Endothelial cell of umbilical vein (primary cell): Measurements from ENCODE around the gene TMEM175. TPM values are rescaled to one million over a fixed set of nuclear protein-coding genes. Genes with fewer than 3 reads are reported as not detected.

Experiments used
- BruUV-seq: library from RNA; stranded (reverse); fragments of 400-500 nt; replicated peaks from 2 replicates; lab custom pipeline; 2021; lab: Mats Ljungman, UMichigan
- CTCF ChIA-PET: fragments of 300-600, 350-600 bp; sonication (Branson Sonifier 250); formaldehyde crosslinking; loops from one replicate; lab custom pipeline; 2021; ENCODE audit warnings: antibody characterized with exemption, inconsistent platforms; lab: Charles Lee
- POLR2A ChIA-PET: fragments of 300-600, 350-600 bp; sonication (Branson Sonifier 250); formaldehyde crosslinking; loops from one replicate; lab custom pipeline; 2021; ENCODE audit warnings: antibody characterized with exemption, inconsistent platforms; lab: Charles Lee
- DNase-seq: peaks from one replicate; pipeline ENCODE4 v3.0.0-alpha.2; 2011; ENCODE audit warnings: low read depth, low spot score
- FAIRE-seq: peaks from 2 replicates; lab custom pipeline; 2011; peaks lifted over from hg19 to GRCh38; lab: Jason Lieb, UNC
- H2AFZ ChIP-seq: 2 replicates; pipeline ENCODE4 v1.6.0; 2012; ENCODE audit warnings: low read depth, low read length, control low read depth, inconsistent platforms
- H3K27ac ChIP-seq: 2 replicates; pipeline ENCODE4 v1.5.1; 2011; ENCODE audit warnings: low read depth, mild to moderate bottlenecking, control low read depth, low read length, moderate library complexity; ENCODE audit not compliant: insufficient read depth
- H3K27me3 ChIP-seq, 2 experiments: 2 replicates each; pipeline versions ENCODE4 v1.6.0 to v1.6.1; 2011; ENCODE audit warnings: low read length in 2 of 2, mixed read lengths in 1 of 2; ENCODE audit not compliant: control insufficient read depth in 2 of 2, insufficient read depth in 2 of 2
- H3K36me3 ChIP-seq, 2 experiments: 2 replicates in 1 of 2; 3 replicates in 1 of 2; pipeline ENCODE4 v1.5.1; 2011; ENCODE audit warnings: low read length in 2 of 2, mild to moderate bottlenecking in 1 of 2, moderate library complexity in 1 of 2; ENCODE audit not compliant: control insufficient read depth in 2 of 2, insufficient read depth in 2 of 2; ENCODE audit errors: extremely low read depth in 1 of 2
- H3K4me1 ChIP-seq: 3 replicates; pipeline ENCODE4 v1.5.1; 2011; ENCODE audit warnings: mild to moderate bottlenecking, low read length; ENCODE audit not compliant: control insufficient read depth, insufficient read depth; ENCODE audit errors: extremely low read depth
- H3K4me2 ChIP-seq: 2 replicates; pipeline ENCODE4 v1.6.1; 2011; ENCODE audit warnings: low read length, control low read depth, mixed read lengths; ENCODE audit not compliant: insufficient read depth
- H3K4me3 ChIP-seq, 3 experiments: fragments of 200-600 bp in 1 of 3; sonication (generic), shearing (Covaris generic) in 1 of 3; replicated peaks in 1 of 3; 2 replicates each; pipeline ENCODE4 v1.5.1; 2011 to 2016; ENCODE audit warnings: control low read depth in 3 of 3, low read length in 3 of 3, mild to moderate bottlenecking in 2 of 3, inconsistent platforms in 1 of 3, low read depth in 1 of 3, moderate library complexity in 1 of 3; ENCODE audit not compliant: insufficient read depth in 1 of 3
- H3K79me2 ChIP-seq: 2 replicates; pipeline ENCODE4 v1.6.0; 2012; ENCODE audit warnings: low read length, inconsistent platforms; ENCODE audit not compliant: control insufficient read depth, insufficient read depth
- H3K9ac ChIP-seq: replicated peaks from 2 replicates; pipeline ENCODE3; 2011; ENCODE audit warnings: low read length, control low read depth; ENCODE audit not compliant: insufficient read depth; ENCODE audit errors: extremely low read depth
- H3K9me1 ChIP-seq: replicated peaks from 3 replicates; pipeline ENCODE4 v1.6.0; 2011; ENCODE audit warnings: mild to moderate bottlenecking, low read length; ENCODE audit not compliant: control insufficient read depth, insufficient read depth; ENCODE audit errors: extremely low read depth
- H3K9me3 ChIP-seq: replicated peaks from 2 replicates; pipeline ENCODE4 v1.5.1; 2012; ENCODE audit warnings: low read length, inconsistent platforms; ENCODE audit not compliant: control insufficient read depth, insufficient read depth
- H4K20me1 ChIP-seq: replicated peaks from 2 replicates; pipeline ENCODE3; 2011; ENCODE audit warnings: mild to moderate bottlenecking, low read length; ENCODE audit not compliant: control insufficient read depth, insufficient read depth; ENCODE audit errors: extremely low read depth
- CTCF ChIP-seq, 2 donors: IDR thresholded peaks; 1 replicate in 1 of 2; 2 replicates in 1 of 2; pipeline ENCODE4 v1.5.1; 2011; ENCODE audit warnings: low read length in 2 of 2, mild to moderate bottlenecking in 2 of 2, moderate library complexity in 2 of 2, control low read depth in 1 of 2, inconsistent platforms in 1 of 2, low read depth in 1 of 2; ENCODE audit not compliant: insufficient read depth in 1 of 2; ENCODE audit errors: extremely low read depth in 1 of 2
- EZH2 ChIP-seq: IDR thresholded peaks from 2 replicates; pipeline ENCODE4 v1.6.1; 2012; ENCODE audit warnings: borderline replicate concordance, low read depth, mild to moderate bottlenecking, moderate library complexity, low read length, inconsistent platforms; ENCODE audit not compliant: severe bottlenecking
- FOS ChIP-seq: IDR thresholded peaks from 2 replicates; pipeline ENCODE4 v1.6.1; 2011; ENCODE audit warnings: mild to moderate bottlenecking, low read length, moderate library complexity, borderline replicate concordance; ENCODE audit not compliant: insufficient read depth
- GATA2 ChIP-seq: IDR thresholded peaks from 2 replicates; pipeline ENCODE4 v1.7.0; 2011; ENCODE audit warnings: low read depth, mild to moderate bottlenecking, moderate library complexity, mixed read lengths, low read length; ENCODE audit not compliant: insufficient read length, insufficient read depth
- JUN ChIP-seq: IDR thresholded peaks from 2 replicates; pipeline ENCODE4 v1.6.1; 2011; ENCODE audit warnings: borderline replicate concordance, low read depth; ENCODE audit not compliant: insufficient read length, insufficient read depth
- MAX ChIP-seq: IDR thresholded peaks from 2 replicates; pipeline ENCODE4 v1.6.1; 2011; ENCODE audit not compliant: insufficient read depth, insufficient read length
- MYC ChIP-seq: IDR thresholded peaks from one replicate; pipeline ENCODE4 v1.6.1; 2011; ENCODE audit warnings: mild to moderate bottlenecking, low read depth, low read length
- POLR2A ChIP-seq: IDR thresholded peaks from 2 replicates; pipeline ENCODE4 v1.6.1; 2012; ENCODE audit warnings: low read depth, mild to moderate bottlenecking, control low read depth, low read length
- POLR2AphosphoS5 ChIP-seq: IDR thresholded peaks from 2 replicates; pipeline ENCODE4 v1.6.1; 2012; ENCODE audit warnings: low read depth, mild to moderate bottlenecking, control low read depth, low read length, moderate library complexity; ENCODE audit not compliant: insufficient read depth
- dilution Hi-C: fragments of 300-500 bp; cut with MboI; formaldehyde crosslinking; loops from one replicate; pipeline ENCODE4 v1.15.0; 2019; ENCODE audit warnings: low sequenced_read_pairs; ENCODE audit not compliant: extremely low pct_ligation_motif_present
- intact Hi-C: fragments of 100-400 bp; cut with micrococcal nuclease; formaldehyde crosslinking; loops from one replicate; pipeline ENCODE4 v1.10.0; 2022
- polyA plus RNA-seq, 4 experiments: library from polyadenylated mRNA; depleted of rRNA in 3 of 4; stranded (reverse) in 3 of 4; unstranded in 1 of 4; fragments of >200 nt; gene quantifications; 2 replicates each; pipeline versions ENCODE4 v1.2.1 to v1.2.3, GENCODE V29; 2011 to 2012; ENCODE audit warnings: missing spikeins in 1 of 4
- total RNA-seq: library from RNA; stranded (reverse); gene quantifications from 2 replicates; pipeline ENCODE4 v1.2.3, GENCODE V29; 2021

The TMEM175 gene
- total and polyA plus RNA-seq, 2 donors (not counting 3 experiments of a cell fraction or from before 2014, with no cell fraction given) = 21.9 to 80.1 TPM

- Histone ChIP-seq H3K4me3 (no peak overlapping the region), H4K20me1 (no peaks in the 10 kb centered on the region), H3K27ac (no peak overlapping the region), H2AFZ (no peak overlapping the region), H3K4me1 (no peaks in the 10 kb centered on the region), H3K36me3 (peaks cover 0 to 23% of the 10 kb centered on the region in 2 experiments), H3K9me3 (no peaks in the 10 kb centered on the region), H3K79me2 (no peaks in the 10 kb centered on the region), H3K9ac (no peak overlapping the region), H3K4me2 (no peak overlapping the region), H3K9me1 (no peaks in the 10 kb centered on the region), H3K27me3 (no peaks in the 10 kb centered on the region)
- DNase-seq (no peak), FAIRE-seq (no peak)
- ChIA-PET CTCF (no interaction called here), POLR2A (no interaction called here)
- BruUV-seq = no TSS peak
- TF ChIP-seq POLR2A (no peak), JUN (no peak), CTCF (IDR thresholded peaks at IDR 0.05; ENCODE audit: extremely low read depth in 1 of 2, insufficient read depth in 1 of 2, low read depth in 1 of 2, low read length in 2 of 2) (no peak), MAX (no peak), EZH2 (no peak), FOS (no peak), MYC (no peak), GATA2 (no peak), POLR2AphosphoS5 (no peak)
- intact Hi-C loops = no loop called here
- dilution Hi-C loops = no loop called here
Measured at GRCh38 chr4:898869-899555, 33.2 kb upstream of the TMEM175 start.
